GM21526 (cell line): ENCODE results near the gene LAMA5.

Experiments
- ATAC-seq: cut with Tn5 transposase; IDR thresholded peaks from one replicate; pipeline ENCODE4 v1.9.1; 2021; ENCODE audit warnings: moderate library complexity; ENCODE audit not compliant: unreplicated experiment, low FRiP score

The LAMA5 gene

DNA sequence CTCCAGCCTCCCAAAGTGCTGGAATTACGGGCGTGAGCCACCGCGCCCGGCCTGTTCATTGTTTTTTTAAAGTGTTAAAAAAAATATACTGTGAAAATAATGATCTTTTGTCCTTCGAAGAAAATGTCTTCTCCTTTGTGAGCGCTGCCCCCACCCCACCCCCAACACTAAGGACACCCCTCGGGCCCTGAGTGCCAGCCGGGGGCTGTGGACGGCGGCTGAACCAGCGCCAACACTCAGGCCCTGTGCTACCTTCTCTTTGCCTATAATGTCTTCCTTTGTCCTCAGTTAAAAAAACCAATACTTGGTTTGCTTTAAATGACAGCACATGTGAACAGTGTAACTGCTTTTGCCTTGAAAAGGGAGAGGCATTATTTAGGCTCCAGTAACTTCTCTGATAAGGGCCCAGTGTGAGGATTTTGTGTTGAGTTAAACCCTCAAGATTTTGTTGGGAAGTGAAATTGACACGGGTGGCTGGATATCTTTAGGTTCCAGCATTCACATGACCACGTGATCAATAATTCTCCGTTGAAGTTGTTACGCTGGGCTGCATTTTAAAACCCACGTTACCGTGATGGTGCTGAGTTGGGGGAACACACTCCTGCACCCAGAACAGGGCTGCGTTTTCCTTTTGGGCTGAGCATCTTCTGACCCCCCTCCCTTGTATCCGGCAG lies 73.9 kb downstream of the LAMA5 start:
- no peak for ATAC-seq

DNA sequence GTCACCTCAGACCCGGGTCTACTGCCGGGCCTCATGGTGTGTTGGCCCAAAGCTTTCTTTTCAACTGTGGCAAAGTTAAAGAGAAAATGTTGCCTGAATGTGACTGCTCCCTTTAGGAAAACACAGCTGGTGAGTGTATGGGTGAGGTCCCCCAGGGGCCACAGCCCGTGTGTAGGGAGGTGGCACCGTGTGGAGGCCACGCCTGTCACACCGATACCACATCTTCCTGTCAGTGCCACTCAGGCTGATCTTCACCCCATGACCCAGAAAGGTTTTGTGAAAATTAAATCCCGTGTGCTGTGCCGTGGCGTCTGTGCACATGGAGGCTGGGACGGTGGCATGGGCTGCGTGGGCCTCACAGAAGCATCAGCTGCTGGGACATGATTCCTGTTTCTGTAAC lies 75.0 kb downstream of the LAMA5 start:
- ATAC-seq: no peak

GRCh38 chr20:62291251-62292066 lies 75.7 kb downstream of the LAMA5 start:
- ATAC-seq: no peak

DNA sequence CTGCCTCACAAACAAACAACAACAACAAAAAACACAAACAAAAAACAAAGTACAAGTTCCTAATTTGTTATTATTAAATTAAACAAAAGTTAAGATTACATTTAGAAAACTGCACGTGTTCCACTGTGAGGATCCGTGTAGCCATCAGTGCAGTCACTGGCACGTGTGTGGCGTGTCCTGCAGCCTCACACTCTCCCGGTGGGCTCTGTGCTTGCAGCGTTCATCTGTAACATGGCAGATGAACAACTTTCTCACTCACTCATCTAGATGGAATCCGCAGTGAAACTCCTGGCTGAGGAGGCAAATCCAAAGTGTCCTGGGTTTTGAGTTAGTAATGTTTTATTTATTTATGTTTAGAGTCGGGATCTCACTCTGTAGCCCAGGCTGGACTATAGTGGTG lies 77.2 kb downstream of the LAMA5 start:
- no peak for ATAC-seq

DNA sequence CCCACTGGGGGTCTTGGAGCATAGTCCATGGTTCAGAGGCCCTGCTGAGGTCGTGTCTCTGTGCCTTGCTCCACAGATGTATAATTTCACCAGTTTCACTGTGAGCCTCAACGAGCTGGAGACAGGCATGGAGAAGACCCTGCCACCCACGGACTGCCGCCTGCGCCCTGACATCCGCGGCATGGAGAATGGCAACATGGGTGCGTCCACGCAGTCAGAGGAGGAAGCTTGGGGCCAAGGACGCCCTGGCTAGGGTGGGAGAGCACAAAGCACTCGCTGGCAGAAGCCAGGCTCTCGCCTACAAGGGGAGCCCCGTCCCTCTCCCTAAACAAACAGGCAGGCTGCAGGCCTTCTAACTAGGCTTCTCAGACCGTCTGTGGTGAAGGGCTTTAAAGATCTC lies 78.0 kb downstream of the LAMA5 start:
- no peak for ATAC-seq

DNA sequence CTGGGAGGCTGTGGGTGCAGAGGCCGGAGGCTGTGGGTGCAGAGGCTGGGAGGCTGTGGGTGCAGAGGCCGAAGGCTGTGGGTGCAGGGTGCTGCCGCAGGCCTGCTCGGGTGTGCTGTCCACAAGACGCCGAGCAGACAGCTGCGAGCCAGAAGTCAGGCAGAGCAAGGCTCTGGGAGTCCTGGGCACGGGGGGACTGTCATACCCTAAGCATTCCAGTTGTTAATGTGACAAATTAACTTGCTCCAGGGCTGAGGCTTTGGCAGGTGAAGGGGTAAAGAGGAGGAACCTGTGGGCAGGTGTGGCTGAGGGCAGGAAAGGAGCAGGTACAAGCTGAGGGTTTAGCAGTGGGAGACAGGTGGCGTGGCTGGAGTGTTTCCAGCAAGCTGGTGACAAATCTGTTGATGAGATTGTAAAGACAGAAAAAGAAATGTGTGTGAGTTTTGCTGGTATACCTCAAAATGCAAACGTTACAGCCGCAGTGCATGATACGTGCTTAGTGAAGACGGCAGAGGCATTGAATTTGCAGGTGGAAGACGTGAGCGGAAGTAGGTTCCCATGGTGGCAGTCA lies 78.5 kb downstream of the LAMA5 start:
- ATAC-seq: no peak

DNA sequence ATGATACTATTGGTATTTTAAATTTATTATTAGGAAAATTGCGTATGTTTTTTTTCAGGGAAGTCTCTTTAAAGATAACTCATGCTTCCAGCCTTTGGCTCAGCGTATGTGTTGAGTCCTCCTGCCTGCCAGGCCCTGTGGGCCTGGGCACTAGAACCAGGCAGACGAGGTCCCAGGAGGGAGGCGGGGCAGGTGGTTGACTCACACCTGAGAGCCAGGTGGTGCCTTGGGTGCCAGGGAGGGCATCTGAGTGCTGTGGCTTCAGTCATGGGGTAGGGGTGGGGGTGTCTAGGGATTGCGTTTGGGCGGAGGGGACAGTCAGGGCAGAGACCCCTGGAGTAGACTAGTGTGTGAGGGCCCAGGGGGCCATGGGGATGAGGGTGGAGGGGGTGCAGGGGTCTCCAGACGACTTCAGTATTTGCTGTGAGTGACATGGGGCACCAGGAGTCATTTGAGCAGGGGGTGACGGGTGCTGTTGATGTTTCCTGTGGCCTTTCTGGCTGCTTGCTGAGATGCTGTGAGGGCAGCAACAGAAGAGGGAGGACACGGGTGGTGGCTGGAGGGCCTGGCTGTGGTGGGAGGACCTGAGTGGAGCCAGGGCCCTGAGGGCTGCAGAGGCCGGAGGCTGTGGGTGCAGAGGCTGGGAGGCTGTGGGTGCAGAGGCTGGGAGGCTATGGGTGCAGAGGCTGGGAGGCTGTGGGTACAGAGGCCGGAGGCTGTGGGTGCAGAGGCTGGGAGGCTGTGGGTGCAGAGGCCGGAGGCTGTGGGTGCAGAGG lies 79.2 kb downstream of the LAMA5 start:
- ATAC-seq: no peak

DNA sequence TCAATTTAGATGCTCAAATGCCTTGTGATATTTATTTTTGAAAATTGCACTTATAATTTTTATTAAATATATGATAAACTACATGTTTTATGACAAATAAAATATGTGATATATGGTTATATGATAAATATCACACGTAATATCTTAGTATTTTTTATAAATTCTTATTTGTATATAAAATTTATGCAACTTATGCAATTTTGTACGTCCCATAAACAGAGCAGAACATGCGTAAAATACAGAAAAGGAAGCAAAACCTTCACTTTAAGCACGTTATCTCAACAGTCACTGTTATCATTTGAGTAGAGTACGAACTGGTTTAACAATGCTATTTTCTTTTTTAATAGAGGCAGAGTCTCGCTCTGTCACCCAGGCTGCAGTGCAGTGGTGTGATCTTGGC lies 80.0 kb downstream of the LAMA5 start:
- ATAC-seq: no peak

DNA sequence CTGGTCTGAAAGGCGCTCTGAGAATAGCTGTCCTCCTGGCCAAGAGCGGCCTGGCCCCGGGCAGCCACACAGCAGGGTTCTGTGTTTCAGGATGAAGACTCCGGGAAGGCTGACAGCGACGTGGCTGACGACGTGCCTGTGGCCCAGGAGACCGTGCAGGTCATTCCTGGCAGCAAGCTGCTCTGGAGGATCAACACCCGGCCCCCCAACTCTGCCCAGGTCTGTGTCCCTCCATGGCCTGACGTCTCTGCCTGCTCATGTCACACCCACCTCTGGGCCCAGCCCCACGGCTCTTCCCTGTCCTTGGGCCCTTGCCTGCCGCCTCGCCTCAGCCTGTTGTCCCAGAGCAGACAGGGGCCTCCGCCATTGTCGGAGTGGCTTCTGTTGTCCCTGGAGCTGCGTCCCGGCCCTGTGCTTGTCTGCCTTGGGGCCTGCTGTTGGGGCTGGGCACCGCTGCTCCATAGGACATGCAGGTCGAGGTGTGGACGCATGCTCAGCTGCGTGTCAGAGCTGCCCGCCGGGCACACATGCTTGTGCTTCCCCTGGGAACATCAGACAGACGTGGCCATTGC lies 80.5 kb downstream of the LAMA5 start:
- no peak for ATAC-seq

DNA sequence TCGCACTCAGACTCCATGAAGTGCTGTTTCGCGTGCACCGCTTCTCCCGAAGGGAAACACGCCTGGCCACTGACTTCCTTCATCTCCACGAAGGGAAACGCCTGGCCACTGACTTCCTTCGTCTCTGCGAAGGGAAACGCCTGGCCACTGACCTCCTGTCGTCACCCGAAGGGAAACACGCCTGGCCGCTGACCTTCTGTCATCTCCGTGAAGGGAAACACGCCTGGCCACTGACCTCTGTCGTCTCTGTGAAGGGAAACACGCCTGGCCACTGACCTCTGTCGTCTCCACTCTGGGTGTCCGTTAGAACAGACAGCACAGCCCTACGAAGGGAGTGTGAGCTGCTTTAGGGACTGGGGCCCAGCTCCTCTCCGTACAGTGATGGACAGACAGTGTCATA lies 81.4 kb downstream of the LAMA5 start:
- ATAC-seq: no peak

DNA sequence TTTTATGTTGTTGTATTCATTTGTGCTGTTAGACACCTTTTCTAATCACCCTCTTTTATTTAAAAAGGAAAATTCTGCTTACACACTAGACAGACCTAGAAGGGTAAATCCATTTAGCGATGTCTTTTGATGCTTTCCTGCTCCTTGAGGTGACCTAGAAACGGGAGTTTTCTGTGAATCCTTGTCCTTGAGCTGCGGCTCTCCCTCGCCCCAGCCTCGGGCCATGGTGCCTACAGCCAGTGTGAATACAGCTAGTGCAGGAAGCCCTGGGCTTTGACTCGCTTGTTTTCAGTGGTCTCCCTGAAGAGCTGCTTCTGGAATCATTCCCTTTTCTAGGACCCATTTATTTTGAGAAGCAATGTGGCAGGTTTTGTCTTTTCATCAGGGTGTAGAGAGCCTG lies 82.0 kb downstream of the LAMA5 start:
- ATAC-seq: no peak

DNA sequence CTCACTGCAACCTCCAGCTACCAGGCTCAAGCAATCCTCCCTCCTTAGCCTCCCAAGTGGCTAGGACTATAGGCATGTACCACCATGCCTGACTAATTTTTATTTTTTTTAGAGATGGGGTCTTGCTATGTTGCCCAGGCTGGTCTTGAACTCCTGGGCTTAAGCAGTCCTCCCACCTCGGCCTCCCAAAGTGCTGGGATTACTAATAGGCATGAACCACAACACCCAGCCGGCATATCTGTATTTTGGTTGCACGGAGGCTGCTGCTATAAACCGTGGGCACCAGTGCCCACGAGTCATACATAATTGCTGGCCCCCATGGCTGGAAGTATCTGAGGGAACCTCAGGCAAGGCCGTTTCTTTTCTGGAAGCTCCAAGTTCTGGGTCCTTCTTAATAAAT lies 82.7 kb downstream of the LAMA5 start:
- no peak for ATAC-seq

DNA sequence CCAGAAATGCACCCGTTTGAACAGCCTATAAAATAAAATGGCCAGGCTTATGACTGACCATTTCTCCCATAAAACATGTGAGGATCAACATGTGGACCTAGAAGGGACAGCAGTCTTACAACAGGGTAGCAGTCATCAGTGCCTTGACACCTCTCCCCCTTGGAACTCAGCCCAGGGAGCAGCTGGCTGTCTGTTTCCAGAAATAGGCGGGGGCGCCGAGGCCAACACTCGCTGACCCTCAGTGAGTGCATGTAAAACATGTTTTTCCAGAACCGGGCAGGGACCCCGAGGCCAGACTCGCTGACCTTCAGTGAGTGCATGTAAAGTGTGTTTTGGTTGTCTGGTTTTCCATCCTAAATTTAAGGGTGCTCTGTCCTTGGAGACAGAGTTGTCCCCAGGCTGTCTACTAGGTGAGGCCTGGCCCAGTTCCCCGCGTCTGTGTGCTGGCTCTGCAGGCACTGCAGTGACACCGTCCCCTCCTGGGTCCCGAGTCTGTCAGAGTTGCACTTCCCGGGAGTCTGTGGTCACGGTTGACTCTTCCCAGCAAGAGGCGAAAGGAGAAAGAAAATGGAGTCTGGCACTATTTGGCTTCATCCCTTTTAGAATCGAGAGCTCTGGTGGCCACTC lies 84.1 kb downstream of the LAMA5 start:
- no peak for ATAC-seq

DNA sequence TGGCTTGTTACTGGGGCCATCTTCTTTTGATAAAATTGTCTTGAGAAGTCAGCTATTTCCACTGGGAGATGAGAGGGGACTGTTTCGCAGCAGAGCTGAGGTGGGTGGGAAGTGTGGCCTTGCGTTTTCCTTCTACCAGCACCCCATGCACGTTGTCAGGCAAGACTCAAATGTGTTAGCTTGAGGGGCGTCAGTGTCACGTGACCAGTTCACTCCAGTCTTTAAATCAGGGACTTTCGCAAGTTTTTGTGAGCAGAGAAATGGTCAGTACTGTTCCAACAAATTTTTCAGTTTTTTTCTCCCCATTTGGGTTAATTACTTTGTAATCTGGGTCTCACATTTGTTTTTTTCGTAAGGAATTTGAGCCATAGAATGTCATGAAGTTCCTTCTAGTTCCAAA lies 85.0 kb downstream of the LAMA5 start:
- ATAC-seq: no peak

- ATAC-seq: no peak
Observed at GRCh38 chr20:62281161-62281933, 85.8 kb downstream of the LAMA5 start.

- no peak for ATAC-seq
Observed at GRCh38 chr20:62280303-62280702, 86.8 kb downstream of the LAMA5 start.

GRCh38 chr20:62277253-62277652 lies 89.9 kb downstream of the LAMA5 start:
- ATAC-seq: no peak

GRCh38 chr20:62276439-62276838 lies 90.7 kb downstream of the LAMA5 start:
- ATAC-seq: no peak

GRCh38 chr20:62275219-62275618 lies 91.9 kb downstream of the LAMA5 start:
- ATAC-seq: no peak
